GM15510 (cell line): ENCODE results near the gene IGFBP6.
A peak's percentile ranks its signal among the peaks of the same experiment; 100 is the strongest.

Experiments used
- POLR2A ChIP-seq: IDR thresholded peaks from 3 replicates; pipeline ENCODE4 v1.6.1; 2011; ENCODE audit warnings: borderline replicate concordance; ENCODE audit not compliant: insufficient read length; ENCODE audit errors: extremely low read depth

The IGFBP6 gene

GRCh38 chr12:53097564-53098353 is at the start of gene IGFBP6:
Gene IGFBP6, plus strand, starts transcription at chr12:53097667. Its CDS starts 51 bp downstream, at chr12:53097718.
- peak; percentile 24 for TF ChIP-seq POLR2A

GRCh38 chr12:53048033-53048779 is 49.3 kb upstream of the IGFBP6 start:
- TF ChIP-seq POLR2A, result no peak

GRCh38 chr12:53048780-53049401 is 48.6 kb upstream of the IGFBP6 start:
- TF ChIP-seq POLR2A, result no peak

- TF ChIP-seq POLR2A, result no peak
These were observed 47.7 kb upstream of the IGFBP6 start, which contains the start of gene TNS2 for GRCh38 chr12:53049571-53050318. Gene TNS2, plus strand, starts transcription at chr12:53050065. Its CDS starts 121 bp downstream, at chr12:53050186.

- TF ChIP-seq POLR2A, result no peak
These were observed 46.9 kb upstream of the IGFBP6 start for GRCh38 chr12:53050426-53051057.

- no peak for TF ChIP-seq POLR2A
These were observed 46.2 kb upstream of the IGFBP6 start for GRCh38 chr12:53051058-53051880.

GRCh38 chr12:53051881-53052412 is 45.5 kb upstream of the IGFBP6 start:
- no peak for TF ChIP-seq POLR2A

- TF ChIP-seq POLR2A, result no peak
These were observed 44.8 kb upstream of the IGFBP6 start for GRCh38 chr12:53052419-53053217.

- no peak for TF ChIP-seq POLR2A
These were observed 44.0 kb upstream of the IGFBP6 start for GRCh38 chr12:53053218-53054111.

- peak; percentile 44 for TF ChIP-seq POLR2A
These were observed 43.2 kb upstream of the IGFBP6 start for GRCh38 chr12:53054112-53054878.
